Activated CD8-positive, alpha-beta T cell treated with anti-CD3 and anti-CD28 coated beads for 36 hours (primary cell): ENCODE data around the gene ZNF496. TPM values are rescaled to one million over a fixed set of nuclear protein-coding genes. Genes with fewer than 3 reads are reported as not detected.
A peak's percentile ranks its signal among the peaks of the same experiment; 100 is the strongest.
"Not testable (repeated sequence)": the region's sequence is repeated elsewhere in the genome, so short reads cannot be mapped to it uniquely, and the experiment has no call there.

ENCODE experiments used
- ATAC-seq: fragments of 200-7000 bp; cut with Tn5 transposase; one replicate; pipeline ENCODE4 v1.10.0; 2021; ENCODE audit warnings: mild to moderate bottlenecking, moderate library complexity
- CTCF ChIA-PET: fragments of 350-600 bp; sonication (Branson Sonifier 250); formaldehyde crosslinking; loops from one replicate; lab custom pipeline; 2021; ENCODE audit warnings: antibody characterized with exemption; lab: Charles Lee
- POLR2A ChIA-PET: fragments of 350-600 bp; sonication (Branson Sonifier 250); formaldehyde crosslinking; loops from one replicate; lab custom pipeline; 2021; ENCODE audit warnings: antibody characterized with exemption; lab: Charles Lee
- DNase-seq: peaks from one replicate; pipeline ENCODE4 v3.0.0-alpha.2; 2020
- H3K27ac Mint-ChIP-seq: one replicate; pipeline ENCODE4 v1.8.0; 2021; ENCODE audit warnings: mild to moderate bottlenecking, mixed read lengths
- H3K27me3 Mint-ChIP-seq: one replicate; pipeline ENCODE4 v1.8.0; 2021; ENCODE audit warnings: mixed read lengths
- H3K36me3 Mint-ChIP-seq: one replicate; pipeline ENCODE4 v1.8.0; 2021; ENCODE audit warnings: low read depth, mixed read lengths
- H3K4me1 Mint-ChIP-seq: one replicate; pipeline ENCODE4 v1.8.0; 2021; ENCODE audit warnings: low read depth, mixed read lengths
- H3K4me3 Mint-ChIP-seq: one replicate; pipeline ENCODE4 v1.8.0; 2021; ENCODE audit warnings: mild to moderate bottlenecking, moderate library complexity, mixed read lengths
- H3K9me3 Mint-ChIP-seq: one replicate; pipeline ENCODE4 v1.8.0; 2021; ENCODE audit warnings: mixed read lengths
- intact Hi-C: fragments of 100-400 bp; cut with micrococcal nuclease; formaldehyde crosslinking; loops from one replicate; pipeline ENCODE4 v1.10.0; 2022
- total RNA-seq, 2 experiments: library from RNA; stranded (reverse); gene quantifications; one replicate each; pipeline ENCODE4 v1.2.3, GENCODE V29; 2021
- TF ChIP-seq, protein P1 (sequence below): fragments of 200-600 bp; IDR thresholded peaks from one replicate; pipeline ENCODE4 v1.8.0; 2022; ENCODE audit warnings: antibody characterized with exemption, mild to moderate bottlenecking

ZNF496 gene
- total RNA-seq = 10 to 100 TPM; 27.5 to 28.0 TPM

GRCh38 chr1:247331525-247332214 is at the start of gene ZNF496:
TSS of gene ZNF496 (minus strand) at chr1:247331867. CDS start at chr1:247329578, 2,289 bp downstream.
- Mint-ChIP-seq H3K36me3 (peaks cover 54% of the 10 kb centered on the region), H3K4me3 (peak within 1 kb of the TSS; percentile 86), H3K4me1 (peaks cover 73% of the 10 kb centered on the region), H3K9me3 (no peaks in the 10 kb centered on the region), H3K27ac (peak within 1 kb of the TSS; percentile 91), H3K27me3 (no peaks in the 10 kb centered on the region)
- CTCF ChIA-PET = interaction anchor here (1.0 kb wide), 1 partner anchor 41 kb away, joined by 5 read pairs; no protein-coding TSS in a partner anchor
- DNase-seq (peak; percentile 78), ATAC-seq (peak; percentile 68)
- TF ChIP-seq, protein P1, sequence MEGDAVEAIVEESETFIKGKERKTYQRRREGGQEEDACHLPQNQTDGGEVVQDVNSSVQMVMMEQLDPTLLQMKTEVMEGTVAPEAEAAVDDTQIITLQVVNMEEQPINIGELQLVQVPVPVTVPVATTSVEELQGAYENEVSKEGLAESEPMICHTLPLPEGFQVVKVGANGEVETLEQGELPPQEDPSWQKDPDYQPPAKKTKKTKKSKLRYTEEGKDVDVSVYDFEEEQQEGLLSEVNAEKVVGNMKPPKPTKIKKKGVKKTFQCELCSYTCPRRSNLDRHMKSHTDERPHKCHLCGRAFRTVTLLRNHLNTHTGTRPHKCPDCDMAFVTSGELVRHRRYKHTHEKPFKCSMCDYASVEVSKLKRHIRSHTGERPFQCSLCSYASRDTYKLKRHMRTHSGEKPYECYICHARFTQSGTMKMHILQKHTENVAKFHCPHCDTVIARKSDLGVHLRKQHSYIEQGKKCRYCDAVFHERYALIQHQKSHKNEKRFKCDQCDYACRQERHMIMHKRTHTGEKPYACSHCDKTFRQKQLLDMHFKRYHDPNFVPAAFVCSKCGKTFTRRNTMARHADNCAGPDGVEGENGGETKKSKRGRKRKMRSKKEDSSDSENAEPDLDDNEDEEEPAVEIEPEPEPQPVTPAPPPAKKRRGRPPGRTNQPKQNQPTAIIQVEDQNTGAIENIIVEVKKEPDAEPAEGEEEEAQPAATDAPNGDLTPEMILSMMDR = no peak
- intact Hi-C loops = no loop called here
- POLR2A ChIA-PET = interaction anchor here (0.9 to 2.1 kb wide), 6 partner anchors 8 to 163 kb away, joined by 3 to 7 read pairs (median 4); no protein-coding TSS in a partner anchor

GRCh38 chr1:247378334-247379073 is 46.8 kb upstream of the ZNF496 start:
- ATAC-seq = no peak
- POLR2A ChIA-PET = no interaction called here
- no peak for DNase-seq
- Mint-ChIP-seq H3K27ac (no peak overlapping the region), H3K4me3 (no peak overlapping the region), H3K4me1 (peaks cover 2% of the 10 kb centered on the region), H3K36me3 (no peaks in the 10 kb centered on the region), H3K9me3 (peaks cover 3% of the 10 kb centered on the region), H3K27me3 (no peaks in the 10 kb centered on the region)
- CTCF ChIA-PET = interaction anchor here (1.0 kb wide), 1 partner anchor 12 kb away, joined by 3 read pairs; no protein-coding TSS in a partner anchor
- TF ChIP-seq, protein P1 = no peak
- intact Hi-C loops = no loop called here

GRCh38 chr1:247377656-247378055 is 46.0 kb upstream of the ZNF496 start:
- CTCF ChIA-PET = interaction anchor here (1.3 kb wide), 1 partner anchor 13 kb away, joined by 5 read pairs; no protein-coding TSS in a partner anchor
- H3K27ac Mint-ChIP-seq, DNase-seq, intact Hi-C loops, H3K36me3 Mint-ChIP-seq, H3K27me3 Mint-ChIP-seq, H3K4me3 Mint-ChIP-seq, POLR2A ChIA-PET, H3K9me3 Mint-ChIP-seq, H3K4me1 Mint-ChIP-seq, ATAC-seq: not testable (repeated sequence)

- no peak overlapping the region for H3K27ac Mint-ChIP-seq
- TF ChIP-seq, protein P1 = no peak
- no peak overlapping the region for H3K4me3 Mint-ChIP-seq
- no peak for ATAC-seq
- DNase-seq = no peak
- ChIA-PET CTCF (interaction anchor here (1.3 kb wide), 1 partner anchor 14 kb away, joined by 5 read pairs; no protein-coding TSS in a partner anchor), POLR2A (no interaction called here)
- intact Hi-C loops = no loop called here
- H3K36me3 Mint-ChIP-seq = no peaks in the 10 kb centered on the region
- H3K27me3 Mint-ChIP-seq = no peaks in the 10 kb centered on the region
- peaks cover 6% of the 10 kb centered on the region for H3K4me1 Mint-ChIP-seq
- H3K9me3 Mint-ChIP-seq = peaks cover 3% of the 10 kb centered on the region
These were observed 45.0 kb upstream of the ZNF496 start for GRCh38 chr1:247376659-247377058.

- H3K36me3 Mint-ChIP-seq = no peaks in the 10 kb centered on the region
- intact Hi-C loops = no loop called here
These were observed 44.1 kb upstream of the ZNF496 start for GRCh38 chr1:247375747-247376146.

DNA sequence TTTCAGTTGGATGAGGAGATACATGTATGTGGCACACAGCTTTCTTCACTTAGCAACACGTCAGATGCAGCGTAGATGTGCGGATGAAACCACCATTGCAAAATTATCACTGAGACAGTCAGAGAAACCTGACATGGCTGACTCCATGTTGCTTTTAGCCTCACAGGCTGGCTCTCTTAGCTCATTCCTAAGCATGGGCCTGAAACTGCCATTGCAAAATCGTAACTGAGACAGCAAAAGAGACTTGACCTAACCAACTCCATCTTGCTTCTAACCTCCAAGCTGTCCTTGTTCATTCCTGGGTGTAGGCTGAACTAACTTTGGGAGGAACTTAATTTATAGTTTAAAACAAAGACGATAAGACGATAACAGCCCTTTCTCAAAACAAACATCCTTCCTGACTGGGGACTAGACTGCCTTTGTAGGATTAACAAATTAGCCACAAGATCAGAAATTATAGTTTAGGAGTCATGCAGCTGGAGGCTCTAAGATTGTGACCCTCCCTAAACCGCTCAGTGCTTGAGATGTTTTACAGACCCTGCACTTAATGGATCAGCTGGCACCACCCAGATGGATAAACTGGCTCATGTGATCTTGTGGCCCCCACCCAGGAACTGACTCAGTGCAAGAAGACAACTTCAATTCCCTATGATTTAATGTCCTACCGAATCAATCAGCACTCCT is 43.1 kb upstream of the ZNF496 start:
- H3K27ac Mint-ChIP-seq, intact Hi-C loops, DNase-seq, POLR2A ChIA-PET, H3K9me3 Mint-ChIP-seq, H3K36me3 Mint-ChIP-seq, ATAC-seq, H3K4me3 Mint-ChIP-seq, H3K4me1 Mint-ChIP-seq, H3K27me3 Mint-ChIP-seq: not testable (repeated sequence)
- CTCF ChIA-PET = interaction anchor here (0.7 to 3.6 kb wide), 7 partner anchors 7 to 204 kb away, joined by 3 to 77 read pairs (median 15); no protein-coding TSS in a partner anchor

More at GRCh38 chr1:247375747-247376146, 44.1 kb upstream of the ZNF496 start:
- H3K27ac Mint-ChIP-seq = no peak overlapping the region
- no peak overlapping the region for H3K4me3 Mint-ChIP-seq
- ATAC-seq (no peak), DNase-seq (no peak)
- peaks cover 6% of the 10 kb centered on the region for H3K4me1 Mint-ChIP-seq
- peaks cover 3% of the 10 kb centered on the region for H3K9me3 Mint-ChIP-seq
- TF ChIP-seq, protein P1 = no peak
- POLR2A ChIA-PET = no interaction called here
- H3K27me3 Mint-ChIP-seq = no peaks in the 10 kb centered on the region
- CTCF ChIA-PET = no interaction called here
